ENCODE data around the gene GABBR2.

DNA sequence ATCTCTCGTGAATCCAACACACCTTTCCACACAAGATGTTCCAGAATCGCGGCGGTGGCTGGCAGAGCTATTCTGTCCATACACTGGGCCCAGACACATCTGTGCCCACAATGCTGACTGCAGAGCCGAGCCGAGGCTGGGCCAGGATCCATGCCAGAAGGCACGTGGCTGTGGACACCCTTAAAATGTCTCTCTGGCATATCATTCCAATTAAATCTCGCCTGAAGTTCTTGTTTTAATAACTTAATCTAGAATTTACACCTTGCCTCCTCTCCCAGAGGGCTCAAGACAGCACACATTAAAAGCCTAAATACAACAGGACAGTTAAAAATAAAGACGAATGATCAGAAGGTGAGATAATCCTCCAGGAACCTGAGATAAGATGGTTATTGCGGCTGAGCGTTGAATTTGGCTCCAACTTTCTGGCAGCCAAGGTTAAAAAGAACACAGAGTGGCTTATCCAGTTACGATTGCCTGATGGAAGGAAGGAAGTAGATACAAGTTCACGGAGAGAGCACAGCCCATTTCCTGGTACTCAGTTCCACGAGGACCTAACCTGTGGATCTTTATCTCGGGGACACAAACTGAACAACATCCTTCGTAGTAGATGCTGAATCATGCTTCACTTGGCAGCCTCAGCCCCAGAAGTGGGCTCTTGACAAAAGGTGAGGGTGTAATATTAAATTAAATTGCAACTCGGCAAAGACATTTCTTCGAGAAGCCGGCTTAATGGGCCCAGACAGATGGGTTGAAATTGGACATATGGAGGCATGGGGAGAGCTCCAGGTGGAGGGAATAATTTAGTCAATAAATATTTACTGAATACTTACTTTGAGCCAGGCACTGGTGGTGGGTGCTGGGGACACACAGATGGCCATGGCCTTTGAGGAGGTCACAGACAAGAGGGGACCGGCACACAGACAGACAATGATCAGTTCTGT is 367.3 kb downstream of the GABBR2 start:
- no peak for TF ChIP-seq EZH2 (IDR thresholded peaks at IDR 0.05; ENCODE audit: low read depth)
- TF ChIP-seq, protein P1, sequence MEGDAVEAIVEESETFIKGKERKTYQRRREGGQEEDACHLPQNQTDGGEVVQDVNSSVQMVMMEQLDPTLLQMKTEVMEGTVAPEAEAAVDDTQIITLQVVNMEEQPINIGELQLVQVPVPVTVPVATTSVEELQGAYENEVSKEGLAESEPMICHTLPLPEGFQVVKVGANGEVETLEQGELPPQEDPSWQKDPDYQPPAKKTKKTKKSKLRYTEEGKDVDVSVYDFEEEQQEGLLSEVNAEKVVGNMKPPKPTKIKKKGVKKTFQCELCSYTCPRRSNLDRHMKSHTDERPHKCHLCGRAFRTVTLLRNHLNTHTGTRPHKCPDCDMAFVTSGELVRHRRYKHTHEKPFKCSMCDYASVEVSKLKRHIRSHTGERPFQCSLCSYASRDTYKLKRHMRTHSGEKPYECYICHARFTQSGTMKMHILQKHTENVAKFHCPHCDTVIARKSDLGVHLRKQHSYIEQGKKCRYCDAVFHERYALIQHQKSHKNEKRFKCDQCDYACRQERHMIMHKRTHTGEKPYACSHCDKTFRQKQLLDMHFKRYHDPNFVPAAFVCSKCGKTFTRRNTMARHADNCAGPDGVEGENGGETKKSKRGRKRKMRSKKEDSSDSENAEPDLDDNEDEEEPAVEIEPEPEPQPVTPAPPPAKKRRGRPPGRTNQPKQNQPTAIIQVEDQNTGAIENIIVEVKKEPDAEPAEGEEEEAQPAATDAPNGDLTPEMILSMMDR (conservative IDR thresholded peaks at IDR 0.05), result no peak
